GM12878 (cell line): ENCODE measurements around the gene NOS1AP. TPM values are rescaled to one million over a fixed set of nuclear protein-coding genes. Genes with fewer than 3 reads are reported as not detected.

Source experiments
- ATAC-seq: fragments of 200-7000 bp; cut with Tn5 transposase; 3 replicates; pipeline ENCODE4 v1.9.1; 2020; ENCODE audit warnings: mild to moderate bottlenecking, moderate library complexity
- BruUV-seq: library from RNA; stranded (reverse); fragments of 400-500 nt; replicated peaks from 2 replicates; lab custom pipeline; 2021; lab: Mats Ljungman, UMichigan
- CTCF ChIA-PET: fragments of 300-600 bp; sonication (Branson Sonifier 250); formaldehyde crosslinking; extraction: SDS; loops from one replicate; lab custom pipeline; 2021; ENCODE audit warnings: inconsistent platforms; lab: Yijun Ruan, JAX
- POLR2A ChIA-PET: fragments of 350-600 bp; formaldehyde crosslinking; extraction: SDS; loops from one replicate; lab custom pipeline; 2021; ENCODE audit warnings: inconsistent platforms; lab: Charles Lee
- RAD21 ChIA-PET: fragments of 300-600 bp; sonication (Branson Sonifier 250); formaldehyde crosslinking; loops from one replicate; lab custom pipeline; 2023; ENCODE audit warnings: antibody characterized with exemption; ENCODE audit not compliant: unreplicated experiment; lab: Charles Lee
- SMC1A ChIA-PET: fragments of 300-600 bp; sonication (Branson Sonifier 250); formaldehyde crosslinking; loops from one replicate; lab custom pipeline; 2023; ENCODE audit not compliant: unreplicated experiment, uncharacterized antibody; lab: Charles Lee
- DNase-seq: peaks from one replicate; pipeline ENCODE4 v3.0.0-alpha.2; 2011; ENCODE audit warnings: low read depth, low spot score
- FAIRE-seq: peaks from 3 replicates; lab custom pipeline; 2011; peaks lifted over from hg19 to GRCh38; lab: Jason Lieb, UNC
- H2AFZ ChIP-seq: 2 replicates; pipeline ENCODE4 v1.6.0; 2011; ENCODE audit warnings: low read depth, low read length, control low read depth; ENCODE audit not compliant: control insufficient read depth
- H3K27ac ChIP-seq: 2 replicates; pipeline ENCODE4 v1.5.1; 2011; ENCODE audit warnings: control low read depth; ENCODE audit not compliant: control insufficient read depth, insufficient read depth
- H3K27me3 ChIP-seq, 2 experiments: replicated peaks in 1 of 2; 2 replicates each; pipeline versions ENCODE4 v1.6.0 to v1.6.1; 2011; ENCODE audit warnings: low read length in 1 of 2; ENCODE audit not compliant: control insufficient read depth in 2 of 2, insufficient read depth in 2 of 2
- H3K36me3 ChIP-seq, 2 experiments: 2 replicates each; pipeline ENCODE4 v1.5.1; 2011; ENCODE audit warnings: low read length in 1 of 2; ENCODE audit not compliant: control insufficient read depth in 2 of 2, insufficient read depth in 2 of 2
- H3K4me1 ChIP-seq: 2 replicates; pipeline ENCODE4 v1.6.1; 2011; ENCODE audit warnings: mild to moderate bottlenecking, low read length, moderate library complexity, mixed read lengths; ENCODE audit not compliant: control insufficient read depth, insufficient read depth
- H3K4me2 ChIP-seq: 2 replicates; pipeline ENCODE4 v1.6.0; 2011; ENCODE audit warnings: control low read depth; ENCODE audit not compliant: control insufficient read depth, insufficient read depth
- H3K4me3 ChIP-seq: fragments of 200-600 bp; sonication (generic); 2 replicates; pipeline ENCODE4 v1.5.1; 2016
- H3K79me2 ChIP-seq: 2 replicates; pipeline ENCODE4 v1.6.0; 2011; ENCODE audit warnings: low read length; ENCODE audit not compliant: control insufficient read depth, insufficient read depth
- H3K9ac ChIP-seq: 2 replicates; pipeline ENCODE4 v1.8.0; 2011; ENCODE audit warnings: low read length, control low read depth, mixed read lengths; ENCODE audit not compliant: control insufficient read depth, insufficient read depth
- H3K9me3 ChIP-seq: replicated peaks from 3 replicates; pipeline ENCODE4 v1.5.1; 2011; ENCODE audit warnings: mild to moderate bottlenecking, low read length; ENCODE audit not compliant: control insufficient read depth, insufficient read depth
- H4K20me1 ChIP-seq: 2 replicates; pipeline ENCODE4 v1.6.0; 2011; ENCODE audit not compliant: control insufficient read depth, insufficient read depth
- ATF7 ChIP-seq: fragments of 450-650 bp; IDR thresholded peaks from 2 replicates; pipeline ENCODE4 v1.6.1; 2016; ENCODE audit warnings: low read depth, mild to moderate bottlenecking
- HDGF ChIP-seq: fragments of 450-650 bp; IDR thresholded peaks from 2 replicates; pipeline ENCODE4 v1.6.1; 2016; ENCODE audit warnings: antibody characterized with exemption
- NBN ChIP-seq: fragments of 450-650 bp; IDR thresholded peaks from 2 replicates; pipeline ENCODE4 v1.6.1; 2016
- SRF ChIP-seq, 2 experiments: IDR thresholded peaks; 2 replicates each; pipeline ENCODE4 v1.6.1; 2011; ENCODE audit warnings: low read depth in 2 of 2, low read length in 2 of 2, mild to moderate bottlenecking in 1 of 2, moderate library complexity in 1 of 2
- WGBS: methylation state at CpG from one replicate; pipeline ENCODE4 v1.1.6; 2016; ENCODE audit warnings: low lambda C conversion rate; ENCODE audit not compliant: insufficient replicate concordance, insufficient coverage; ENCODE audit errors: missing lambda C conversion rate; 5-methylcytosine and 5-hydroxymethylcytosine counted together
- in situ Hi-C: fragments of 300-500 bp; cut with MboI; formaldehyde crosslinking; loops from 9 replicates; pipeline ENCODE4 v1.14.3; 2018; ENCODE audit warnings: mixed read lengths
- intact Hi-C: fragments of 100-400 bp; cut with micrococcal nuclease; formaldehyde crosslinking; loops from one replicate; pipeline ENCODE4 v1.14.2; 2022; ENCODE audit not compliant: unreplicated experiment
- polyA plus RNA-seq, 11 experiments: library from polyadenylated mRNA; depleted of rRNA in 4 of 11; unstranded in 6 of 11; stranded (reverse) in 5 of 11; fragments of >200 nt; fragmentation: Nextera tagmentation in 4 of 11; fragmentation: Illumina TruSeq in 1 of 11; extraction: Ambion mirVana in 4 of 11; extraction: Trizol in 1 of 11; gene quantifications; 1 replicate in 1 of 11; 2 replicates in 10 of 11; pipeline versions ENCODE4 v1.2.1 to v1.2.3, GENCODE V29; 2011 to 2016; ENCODE audit warnings: inconsistent platforms in 2 of 11, missing spikeins in 2 of 11, low read depth in 1 of 11
- total RNA-seq, 4 experiments: library from RNA; depleted of rRNA in 3 of 4; stranded (reverse); fragments of >200 nt in 3 of 4; fragmentation: Illumina TruSeq in 1 of 4; extraction: Trizol in 1 of 4; gene quantifications; 2 replicates each; pipeline versions ENCODE4 v1.2.1 to v1.2.3, GENCODE V29; 2013 to 2021
- TF ChIP-seq, protein P1 (sequence below): fragments of 450-650 bp; formaldehyde crosslinking; IDR thresholded peaks from 2 replicates; pipeline ENCODE4 v1.4.0; 2020; ENCODE audit warnings: mild to moderate bottlenecking, moderate library complexity

Gene NOS1AP
- total and polyA plus RNA-seq, 10 of the 15 experiments (the other 5 are each of a cell fraction or from before 2014, with no cell fraction given) = 0.03 to 0.15 TPM; not detected in 8

DNA sequence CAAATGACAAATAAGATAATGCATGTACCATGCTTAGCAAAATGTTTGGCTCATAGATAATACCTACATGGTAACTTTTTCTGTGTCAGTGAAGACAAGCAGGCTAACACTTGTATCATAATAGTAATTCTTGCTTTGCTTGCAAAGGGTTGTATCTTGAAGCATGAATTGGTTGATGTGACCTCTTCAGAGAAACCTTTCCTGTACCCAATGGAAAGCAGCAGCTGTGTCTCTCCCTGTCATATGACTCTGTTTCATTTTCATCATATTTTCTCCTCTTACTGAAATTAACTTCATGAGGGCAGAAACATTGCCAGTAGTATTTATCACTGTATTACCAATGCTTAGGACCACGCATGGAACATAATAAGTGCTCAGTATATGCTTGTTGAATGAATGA is 338.0 kb downstream of the NOS1AP start:
- in situ Hi-C loops (no loop called here), intact Hi-C loops (no loop called here)
- ATAC-seq = no peak
- SMC1A ChIA-PET = interaction anchor here (2.0 kb wide), 1 partner anchor 15 kb away, joined by 6 read pairs; no protein-coding TSS in a partner anchor
- Histone ChIP-seq H4K20me1 (no peaks in the 10 kb centered on the region), H3K4me1 (no peaks in the 10 kb centered on the region), H3K36me3 (no peaks in the 10 kb centered on the region), H3K9me3 (no peaks in the 10 kb centered on the region), H3K79me2 (no peaks in the 10 kb centered on the region), H3K4me2 (no peak overlapping the region), H3K9ac (no peak overlapping the region), H2AFZ (no peak overlapping the region), H3K27me3 (no peaks in the 10 kb centered on the region; a peak in 2 of 4 replicates), H3K27ac (no peak overlapping the region), H3K4me3 (no peak overlapping the region)
- WGBS = 65% methylated on average over 1 of the region's 1 CpG
- no TSS peak for BruUV-seq
- RAD21 ChIA-PET = no interaction called here
- no peak for DNase-seq
- POLR2A ChIA-PET = no interaction called here
- FAIRE-seq = no peak
- CTCF ChIA-PET = interaction anchor here (0.9 to 1.2 kb wide), 2 partner anchors 50 to 190 kb away, joined by 4 read pairs; no protein-coding TSS in a partner anchor
- TF ChIP-seq NBN (no peak), SRF (IDR thresholded peaks at IDR 0.05; ENCODE audit: low read depth in 2 of 2, low read length in 2 of 2) (no peak), ATF7 (no peak), HDGF (no peak)
- TF ChIP-seq, protein P1, sequence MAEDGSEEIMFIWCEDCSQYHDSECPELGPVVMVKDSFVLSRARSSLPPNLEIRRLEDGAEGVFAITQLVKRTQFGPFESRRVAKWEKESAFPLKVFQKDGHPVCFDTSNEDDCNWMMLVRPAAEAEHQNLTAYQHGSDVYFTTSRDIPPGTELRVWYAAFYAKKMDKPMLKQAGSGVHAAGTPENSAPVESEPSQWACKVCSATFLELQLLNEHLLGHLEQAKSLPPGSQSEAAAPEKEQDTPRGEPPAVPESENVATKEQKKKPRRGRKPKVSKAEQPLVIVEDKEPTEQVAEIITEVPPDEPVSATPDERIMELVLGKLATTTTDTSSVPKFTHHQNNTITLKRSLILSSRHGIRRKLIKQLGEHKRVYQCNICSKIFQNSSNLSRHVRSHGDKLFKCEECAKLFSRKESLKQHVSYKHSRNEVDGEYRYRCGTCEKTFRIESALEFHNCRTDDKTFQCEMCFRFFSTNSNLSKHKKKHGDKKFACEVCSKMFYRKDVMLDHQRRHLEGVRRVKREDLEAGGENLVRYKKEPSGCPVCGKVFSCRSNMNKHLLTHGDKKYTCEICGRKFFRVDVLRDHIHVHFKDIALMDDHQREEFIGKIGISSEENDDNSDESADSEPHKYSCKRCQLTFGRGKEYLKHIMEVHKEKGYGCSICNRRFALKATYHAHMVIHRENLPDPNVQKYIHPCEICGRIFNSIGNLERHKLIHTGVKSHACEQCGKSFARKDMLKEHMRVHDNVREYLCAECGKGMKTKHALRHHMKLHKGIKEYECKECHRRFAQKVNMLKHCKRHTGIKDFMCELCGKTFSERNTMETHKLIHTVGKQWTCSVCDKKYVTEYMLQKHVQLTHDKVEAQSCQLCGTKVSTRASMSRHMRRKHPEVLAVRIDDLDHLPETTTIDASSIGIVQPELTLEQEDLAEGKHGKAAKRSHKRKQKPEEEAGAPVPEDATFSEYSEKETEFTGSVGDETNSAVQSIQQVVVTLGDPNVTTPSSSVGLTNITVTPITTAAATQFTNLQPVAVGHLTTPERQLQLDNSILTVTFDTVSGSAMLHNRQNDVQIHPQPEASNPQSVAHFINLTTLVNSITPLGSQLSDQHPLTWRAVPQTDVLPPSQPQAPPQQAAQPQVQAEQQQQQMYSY = no peak
